ENCODE data around the gene TTC24. TPM values are rescaled to one million over a fixed set of nuclear protein-coding genes. Genes with fewer than 3 reads are reported as not detected.
"Not testable (repeated sequence)": the region's sequence is repeated elsewhere in the genome, so short reads cannot be mapped to it uniquely, and the experiment has no call there.

The TTC24 gene
- total and polyA plus RNA-seq, 2 experiments from 2014 or later: not detected

- no peak overlapping the region for H3K4me2 ChIP-seq
- H3K4me1 ChIP-seq (ENCODE audit: insufficient read depth): no peaks in the 10 kb centered on the region
- H3K4me3 Mint-ChIP-seq: no peak overlapping the region
- ATAC-seq (no peak), DNase-seq (ENCODE audit: low spot score) (no peak)
- H2AFZ ChIP-seq: no peak overlapping the region
- H3K27me3 ChIP-seq (ENCODE audit: insufficient read depth): peaks cover 37% of the 10 kb centered on the region
- TF ChIP-seq CREB1 (CRISPR knock-in tag; IDR thresholded peaks at IDR 0.05; ENCODE audit: low read depth): no peak
- no peaks in the 10 kb centered on the region; the same call in 1 of the 2 replicates for H3K36me3 ChIP-seq (ENCODE audit: insufficient read depth)
- no peak overlapping the region for H3K27ac ChIP-seq (ENCODE audit: low read depth)
- H3K9me2 ChIP-seq (ENCODE audit: insufficient read depth): no peaks in the 10 kb centered on the region
- no peaks in the 10 kb centered on the region for H3K9me3 Mint-ChIP-seq
- peaks cover 8% of the 10 kb centered on the region; the same call in 1 of the 2 replicates for H3F3A ChIP-seq (replicated peaks; ENCODE audit: low read depth)
- no peaks in the 10 kb centered on the region for H4K20me1 ChIP-seq (replicated peaks; ENCODE audit: insufficient read depth)
- H3K4me1 Mint-ChIP-seq: peaks cover 7% of the 10 kb centered on the region
- H3K27ac Mint-ChIP-seq: no peak overlapping the region
- H3K4me3 ChIP-seq: no peak overlapping the region
- H3K36me3 Mint-ChIP-seq (ENCODE audit: low read depth): no peaks in the 10 kb centered on the region
- H3K27me3 Mint-ChIP-seq (ENCODE audit: insufficient read depth, low read depth, poor library complexity): peaks cover 24% of the 10 kb centered on the region
- H3K79me2 ChIP-seq (replicated peaks; ENCODE audit: insufficient read depth): no peaks in the 10 kb centered on the region
Measured at GRCh38 chr1:156629823-156630449, 50.4 kb downstream of the TTC24 start.

- H3K4me3 Mint-ChIP-seq; H3K36me3 Mint-ChIP-seq (ENCODE audit: low read depth); H3K36me3 ChIP-seq (ENCODE audit: insufficient read depth); H3K4me2 ChIP-seq; H3K4me1 ChIP-seq (ENCODE audit: insufficient read depth); H3K79me2 ChIP-seq (replicated peaks; ENCODE audit: insufficient read depth); H3K27ac Mint-ChIP-seq; H3K27ac ChIP-seq (ENCODE audit: low read depth); H2AFZ ChIP-seq; DNase-seq (ENCODE audit: low spot score); H3K9me3 Mint-ChIP-seq; H3F3A ChIP-seq (replicated peaks; ENCODE audit: low read depth); H4K20me1 ChIP-seq (replicated peaks; ENCODE audit: insufficient read depth); H3K4me1 Mint-ChIP-seq; ATAC-seq; H3K4me3 ChIP-seq; H3K9me2 ChIP-seq (ENCODE audit: insufficient read depth): not testable (repeated sequence)
- peaks cover 24% of the 10 kb centered on the region for H3K27me3 ChIP-seq (ENCODE audit: insufficient read depth)
- H3K27me3 Mint-ChIP-seq (ENCODE audit: insufficient read depth, low read depth, poor library complexity): peaks cover 16% of the 10 kb centered on the region
- TF ChIP-seq CTCF (conservative IDR thresholded peaks at IDR 0.05; ENCODE audit: low read depth in 2 of 2): peak; percentile 52 to 56
Measured at GRCh38 chr1:156631152-156631551, 51.6 kb downstream of the TTC24 start.

- H3K27me3 Mint-ChIP-seq (ENCODE audit: insufficient read depth, low read depth, poor library complexity): peaks cover 16% of the 10 kb centered on the region
- no peak overlapping the region for H2AFZ ChIP-seq
- no peak overlapping the region for H3K4me3 ChIP-seq
- peaks cover 18% of the 10 kb centered on the region; the same call in 1 of the 2 replicates for H3K27me3 ChIP-seq (ENCODE audit: insufficient read depth)
- H3K79me2 ChIP-seq (replicated peaks; ENCODE audit: insufficient read depth): no peaks in the 10 kb centered on the region
- no peak for ATAC-seq
- H3K4me3 Mint-ChIP-seq: no peak overlapping the region; the same call in 2 of the 3 replicates
- DNase-seq (ENCODE audit: low spot score): no peak
- no peaks in the 10 kb centered on the region for H3K4me1 ChIP-seq (ENCODE audit: insufficient read depth)
- no peak overlapping the region for H3K27ac Mint-ChIP-seq
- H3K36me3 Mint-ChIP-seq (ENCODE audit: low read depth): no peaks in the 10 kb centered on the region
- no peaks in the 10 kb centered on the region for H4K20me1 ChIP-seq (replicated peaks; ENCODE audit: insufficient read depth)
- no peak overlapping the region for H3K4me2 ChIP-seq
- no peaks in the 10 kb centered on the region for H3K9me3 Mint-ChIP-seq
- no peaks in the 10 kb centered on the region for H3K36me3 ChIP-seq (ENCODE audit: insufficient read depth)
- peaks cover 7% of the 10 kb centered on the region for H3K4me1 Mint-ChIP-seq
- no peaks in the 10 kb centered on the region for H3K9me2 ChIP-seq (ENCODE audit: insufficient read depth)
- peaks cover 4% of the 10 kb centered on the region; the same call in 1 of the 2 replicates for H3F3A ChIP-seq (replicated peaks; ENCODE audit: low read depth)
- H3K27ac ChIP-seq (ENCODE audit: low read depth): no peak overlapping the region
- TF ChIP-seq REST (IDR thresholded peaks at IDR 0.05; ENCODE audit: unreplicated experiment) (no peak), JUNB (IDR thresholded peaks at IDR 0.05; ENCODE audit: unreplicated experiment) (no peak), CREB1 (CRISPR knock-in tag; IDR thresholded peaks at IDR 0.05; ENCODE audit: low read depth) (no peak), NANOG (IDR thresholded peaks at IDR 0.05; ENCODE audit: borderline replicate concordance) (no peak), ZNF331 (CRISPR knock-in tag; IDR thresholded peaks at IDR 0.05; ENCODE audit: low read depth) (no peak)
Measured at GRCh38 chr1:156632355-156632754, 52.8 kb downstream of the TTC24 start.
